LNCAP (cell line): ENCODE measurements around the gene CRTC2.

Experiments used
- TF ChIP-seq, protein P1 (sequence below): fragments of 450-650 bp; IDR thresholded peaks from 2 replicates; pipeline ENCODE4 v1.5.1; 2017; ENCODE audit warnings: mild to moderate bottlenecking

The CRTC2 gene

DNA sequence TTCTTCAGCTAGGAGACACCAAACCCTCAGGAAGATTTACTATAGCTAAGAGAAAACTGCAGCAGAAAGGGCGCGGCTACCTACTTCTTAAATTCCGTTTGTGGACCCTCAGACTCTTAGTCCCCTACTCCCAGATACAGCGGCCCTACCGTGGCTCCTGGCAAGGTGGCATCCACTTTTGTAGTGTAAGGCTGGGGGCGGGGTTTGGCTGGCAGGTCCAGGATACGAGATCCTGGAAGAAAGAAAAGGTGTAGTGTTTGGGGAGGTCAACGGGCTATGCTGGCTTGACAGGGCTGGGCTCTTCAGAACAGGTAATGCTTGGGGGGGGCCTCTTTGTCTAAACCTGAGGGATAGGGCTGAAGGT lies 9.6 kb upstream of the CRTC2 start:
- TF ChIP-seq, protein P1, sequence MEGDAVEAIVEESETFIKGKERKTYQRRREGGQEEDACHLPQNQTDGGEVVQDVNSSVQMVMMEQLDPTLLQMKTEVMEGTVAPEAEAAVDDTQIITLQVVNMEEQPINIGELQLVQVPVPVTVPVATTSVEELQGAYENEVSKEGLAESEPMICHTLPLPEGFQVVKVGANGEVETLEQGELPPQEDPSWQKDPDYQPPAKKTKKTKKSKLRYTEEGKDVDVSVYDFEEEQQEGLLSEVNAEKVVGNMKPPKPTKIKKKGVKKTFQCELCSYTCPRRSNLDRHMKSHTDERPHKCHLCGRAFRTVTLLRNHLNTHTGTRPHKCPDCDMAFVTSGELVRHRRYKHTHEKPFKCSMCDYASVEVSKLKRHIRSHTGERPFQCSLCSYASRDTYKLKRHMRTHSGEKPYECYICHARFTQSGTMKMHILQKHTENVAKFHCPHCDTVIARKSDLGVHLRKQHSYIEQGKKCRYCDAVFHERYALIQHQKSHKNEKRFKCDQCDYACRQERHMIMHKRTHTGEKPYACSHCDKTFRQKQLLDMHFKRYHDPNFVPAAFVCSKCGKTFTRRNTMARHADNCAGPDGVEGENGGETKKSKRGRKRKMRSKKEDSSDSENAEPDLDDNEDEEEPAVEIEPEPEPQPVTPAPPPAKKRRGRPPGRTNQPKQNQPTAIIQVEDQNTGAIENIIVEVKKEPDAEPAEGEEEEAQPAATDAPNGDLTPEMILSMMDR: no peak

GRCh38 chr1:153967107-153967999 lies 8.9 kb upstream of the CRTC2 start, which contains the start of gene CREB3L4:
CREB3L4 (plus strand) TSS chr1:153967902; CDS start chr1:153968526, 624 bp downstream.
- TF ChIP-seq, protein P1: peak; percentile 54; the same call in 1 of the 2 replicates

DNA sequence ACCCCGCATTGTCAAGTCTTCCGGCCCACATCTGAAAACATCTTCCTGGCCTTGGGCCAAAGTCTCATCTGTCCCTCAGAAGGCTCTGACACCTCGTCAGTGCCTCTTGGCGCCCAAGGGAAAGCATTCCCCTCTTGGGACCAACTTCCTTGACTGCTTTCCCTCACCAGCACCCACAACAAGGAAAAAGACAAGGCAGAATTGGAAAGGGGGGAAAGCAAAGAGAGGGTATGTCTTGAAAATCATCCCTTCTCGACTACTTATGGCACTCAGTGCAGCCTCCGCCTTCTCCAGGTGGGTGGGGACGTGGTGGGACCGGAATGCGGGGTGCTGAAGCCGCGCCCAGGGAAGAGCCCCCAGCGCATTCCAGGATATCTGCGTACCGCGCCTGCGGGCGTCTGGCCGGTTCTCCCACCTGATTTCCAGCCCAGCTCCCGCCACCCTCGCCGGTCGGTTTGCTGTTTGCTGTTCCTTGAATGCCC lies 5.5 kb upstream of the CRTC2 start:
- TF ChIP-seq, protein P1: no peak

DNA sequence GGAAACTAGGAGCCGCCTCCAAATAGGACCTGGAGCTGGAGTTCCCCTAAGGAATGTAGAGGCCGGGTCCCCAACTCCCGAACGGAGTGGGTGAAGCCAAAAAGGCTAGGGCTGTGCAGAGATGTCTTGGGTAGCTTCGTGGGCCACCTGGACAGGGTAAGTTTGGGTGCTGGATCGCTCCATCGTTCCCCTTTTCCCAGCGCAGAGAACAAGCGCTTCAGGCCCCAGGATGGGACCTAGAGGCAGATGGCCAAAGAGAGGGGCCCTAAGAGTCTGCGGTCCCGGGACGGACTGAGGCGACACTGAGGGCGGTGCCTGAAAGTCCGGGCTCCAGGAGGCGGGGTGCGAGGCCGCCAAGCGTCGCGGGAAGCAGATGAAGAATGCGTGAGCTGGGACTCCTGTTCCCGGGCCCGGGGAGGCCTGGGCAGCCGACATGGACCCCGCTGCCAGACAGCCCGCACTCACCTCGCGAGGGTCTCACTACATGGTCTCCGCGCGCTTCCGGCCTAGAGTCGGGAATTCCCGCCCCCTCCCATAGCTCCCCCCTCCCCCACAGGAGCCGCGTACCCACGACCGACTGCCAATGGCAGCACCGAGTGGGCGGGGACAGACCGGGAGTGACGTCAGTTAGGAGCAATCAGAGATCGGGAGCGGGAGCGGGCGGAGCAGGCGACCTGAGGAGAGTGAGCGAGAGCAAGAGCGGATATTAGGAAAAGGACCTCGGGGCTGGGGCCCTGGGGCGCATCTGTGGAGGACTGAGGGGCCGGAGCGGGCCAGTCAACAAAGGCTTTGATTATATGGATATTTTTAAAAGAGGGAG lies 4.8 kb upstream of the CRTC2 start, which contains the start of gene SLC39A1:
SLC39A1 (minus strand) TSS at position 508 of the 820 bp plus-strand sequence. CDS start 822 bp downstream, outside the sequence.
- TF ChIP-seq, protein P1: no peak

DNA sequence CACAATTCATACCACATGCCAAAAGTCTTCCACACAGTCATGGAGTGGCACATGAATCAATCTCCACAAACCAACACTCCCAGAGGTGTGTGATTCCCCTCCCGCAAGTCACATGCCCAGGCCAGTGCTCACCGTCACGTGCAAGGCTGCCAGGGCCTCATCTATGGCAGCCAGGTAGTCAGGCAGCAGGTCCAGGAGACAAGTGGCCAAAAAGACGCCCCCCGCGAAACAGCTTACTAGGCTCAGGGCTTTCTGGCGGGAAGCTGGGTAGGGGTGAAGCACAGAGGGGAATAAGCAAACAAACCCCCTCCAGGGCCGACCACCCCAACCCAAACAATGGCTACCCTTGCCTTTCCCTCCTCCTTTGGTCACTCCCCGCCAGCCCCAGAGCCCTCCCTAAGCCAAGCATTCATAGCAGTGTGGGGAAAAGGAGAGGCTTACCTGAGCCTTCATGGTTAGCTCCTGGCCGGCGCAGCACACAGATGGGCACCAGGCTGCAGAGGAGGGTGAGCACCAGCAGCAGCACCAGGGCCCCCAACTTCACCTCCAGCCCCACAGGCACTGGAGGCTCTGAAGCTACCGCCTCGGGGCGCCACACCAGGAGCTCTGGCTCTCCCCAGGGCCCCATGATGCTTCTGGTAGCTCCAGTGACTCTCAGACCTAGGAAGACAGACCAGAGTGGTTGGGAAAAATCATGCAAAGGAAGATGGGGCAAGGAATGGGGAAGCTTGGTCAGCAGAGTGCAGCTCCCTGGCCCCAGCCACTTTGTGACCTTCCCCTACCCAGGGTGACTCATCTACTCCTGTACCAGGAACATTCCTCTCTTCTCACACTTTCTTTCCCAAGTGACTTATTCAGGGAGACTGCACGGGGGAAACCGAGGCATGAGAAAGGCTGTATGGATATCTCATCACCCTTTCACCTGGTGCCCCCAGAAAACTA lies 3.9 kb upstream of the CRTC2 start:
- TF ChIP-seq, protein P1: no peak

- TF ChIP-seq, protein P1: no peak
Observed at GRCh38 chr1:153961421-153961820, 3.0 kb upstream of the CRTC2 start.
